K562 (cell line): ENCODE data around the gene NVL. TPM values are rescaled to one million over a fixed set of nuclear protein-coding genes. Genes with fewer than 3 reads are reported as not detected.

Source experiments
- KDM4B ChIP-seq, 2 experiments: fragments of 450-650 bp in 1 of 2; sonication (generic) in 1 of 2; IDR thresholded peaks; 2 replicates each; pipeline ENCODE4 v1.6.1; 2016 to 2017; ENCODE audit warnings: borderline replicate concordance in 2 of 2, antibody characterized with exemption in 1 of 2, low read depth in 1 of 2, mild to moderate bottlenecking in 1 of 2
- MTA1 ChIP-seq: fragments of 450-650 bp; IDR thresholded peaks from 2 replicates; pipeline ENCODE4 v1.6.1; 2017; ENCODE audit warnings: borderline replicate concordance
- MTA2 ChIP-seq: fragments of 450-650 bp; IDR thresholded peaks from 2 replicates; pipeline ENCODE4 v1.6.1; 2016; ENCODE audit warnings: low read depth
- NCOA6 ChIP-seq: fragments of 450-650 bp; IDR thresholded peaks from 2 replicates; pipeline ENCODE4 v1.6.1; 2017; ENCODE audit warnings: mild to moderate bottlenecking
- NFXL1 ChIP-seq: fragments of 450-650 bp; formaldehyde crosslinking; IDR thresholded peaks from 2 replicates; pipeline ENCODE4 v1.4.0; 2021; ENCODE audit warnings: mild to moderate bottlenecking
- NFYB ChIP-seq: IDR thresholded peaks from 2 replicates; pipeline ENCODE4 v1.6.1; 2011; ENCODE audit warnings: mild to moderate bottlenecking, moderate library complexity; ENCODE audit not compliant: insufficient read length; ENCODE audit errors: extremely low read depth
- POLR2AphosphoS2 ChIP-seq: IDR thresholded peaks from 2 replicates; pipeline ENCODE4 v1.6.1; 2012; ENCODE audit warnings: low read length, improper control_type of control experiment
- RBM34 ChIP-seq: fragments of 200-400 bp; formaldehyde crosslinking; IDR thresholded peaks from 2 replicates; pipeline ENCODE4 v1.6.1; 2018; ENCODE audit warnings: low read length, borderline replicate concordance; ENCODE audit not compliant: insufficient read depth
- SIN3B ChIP-seq: fragments of 450-650 bp; IDR thresholded peaks from 2 replicates; pipeline ENCODE4 v1.6.1; 2017; ENCODE audit warnings: low read depth, mild to moderate bottlenecking, moderate library complexity
- SRSF9 ChIP-seq: fragments of 200-400 bp; formaldehyde crosslinking; IDR thresholded peaks from 2 replicates; pipeline ENCODE4 v1.6.1; 2017; ENCODE audit warnings: low read depth, low read length, borderline replicate concordance
- XRCC4 ChIP-seq: IDR thresholded peaks from one replicate; pipeline ENCODE4 v1.6.1; 2011; ENCODE audit not compliant: insufficient read depth, insufficient read length; ENCODE audit errors: extremely low read depth
- ZNF165 ChIP-seq: fragments of 250-450 bp; sonication (Bioruptor Pico); IDR thresholded peaks from 2 replicates; pipeline ENCODE4 v1.4.0; 2020; ENCODE audit warnings: borderline replicate concordance
- ZNF408 ChIP-seq: fragments of 250-450 bp; sonication (Bioruptor Pico); IDR thresholded peaks from 2 replicates; pipeline ENCODE4 v1.4.0; 2020; ENCODE audit warnings: low read depth, mild to moderate bottlenecking, moderate library complexity
- ZNF431 ChIP-seq: sonication (generic); formaldehyde crosslinking; IDR thresholded peaks from 2 replicates; pipeline ENCODE4 v1.8.0; 2022; ENCODE audit warnings: mild to moderate bottlenecking, missing genetic modification reagents
- ZNF707 ChIP-seq: fragments of 250-450 bp; sonication (Bioruptor Pico); conservative IDR thresholded peaks from 2 replicates; pipeline ENCODE4 v1.8.0; 2022; ENCODE audit warnings: inconsistent platforms, mild to moderate bottlenecking, moderate library complexity
- ZNF764 ChIP-seq: fragments of 250-450 bp; sonication (Bioruptor Pico); IDR thresholded peaks from 2 replicates; pipeline ENCODE4 v1.4.0; 2020; ENCODE audit warnings: low read depth, mild to moderate bottlenecking, moderate library complexity
- ZNF785 ChIP-seq: fragments of 250-450 bp; sonication (Bioruptor Pico); IDR thresholded peaks from 2 replicates; pipeline ENCODE4 v1.4.0; 2020; ENCODE audit warnings: mild to moderate bottlenecking
- polyA plus RNA-seq, 8 experiments: library from polyadenylated mRNA; depleted of rRNA in 4 of 8; stranded (reverse) in 5 of 8; unstranded in 3 of 8; fragments of >200 nt; fragmentation: Nextera tagmentation in 2 of 8; fragmentation: Illumina TruSeq in 1 of 8; extraction: Ambion mirVana in 2 of 8; extraction: Trizol in 1 of 8; gene quantifications; 2 replicates each; pipeline versions ENCODE4 v1.2.1 to v1.2.3, GENCODE V29; 2011 to 2014; ENCODE audit warnings: inconsistent platforms in 1 of 8, missing spikeins in 1 of 8
- total RNA-seq, 7 experiments: library from RNA; depleted of rRNA in 6 of 7; stranded (reverse); fragments of >200 nt in 6 of 7; fragmentation: Illumina TruSeq in 2 of 7; extraction: Trizol in 2 of 7; gene quantifications; 2 replicates each; pipeline versions ENCODE4 v1.2.1 to v1.2.3, GENCODE V29; 2011 to 2021; ENCODE audit warnings: low replicate concordance in 1 of 7
- TF ChIP-seq, protein P1 (sequence below): fragments of 200-800 bp; sonication (Bioruptor generic); IDR thresholded peaks from 2 replicates; pipeline ENCODE4 v1.6.1; 2017; ENCODE audit warnings: missing genetic modification characterization, missing compliant biosample characterization
- TF ChIP-seq, protein P2 (sequence below): conservative IDR thresholded peaks from 2 replicates; pipeline ENCODE4 v1.6.1; 2011; ENCODE audit warnings: low read depth, mild to moderate bottlenecking, low read length; ENCODE audit not compliant: control insufficient read depth
- TF ChIP-seq, protein P3 (sequence below): fragments of 450-650 bp; IDR thresholded peaks from 2 replicates; pipeline ENCODE4 v1.6.1; 2016; ENCODE audit warnings: missing biosample characterization, missing genetic modification characterization
- TF ChIP-seq, protein P4 (sequence below): sonication (generic); formaldehyde crosslinking; IDR thresholded peaks from 2 replicates; pipeline ENCODE4 v1.8.1; 2023; ENCODE audit warnings: mild to moderate bottlenecking, missing genetic modification reagents
- TF ChIP-seq, protein P5 (sequence below): fragments of 450-650 bp; IDR thresholded peaks from 2 replicates; pipeline ENCODE4 v1.6.1; 2016; ENCODE audit warnings: antibody characterized with exemption

NVL gene
- total and polyA plus RNA-seq, 9 of the 15 experiments (the other 6 are each of a cell fraction or from before 2014, with no cell fraction given) = 32.5 to 86.6 (median 62.9) TPM

DNA sequence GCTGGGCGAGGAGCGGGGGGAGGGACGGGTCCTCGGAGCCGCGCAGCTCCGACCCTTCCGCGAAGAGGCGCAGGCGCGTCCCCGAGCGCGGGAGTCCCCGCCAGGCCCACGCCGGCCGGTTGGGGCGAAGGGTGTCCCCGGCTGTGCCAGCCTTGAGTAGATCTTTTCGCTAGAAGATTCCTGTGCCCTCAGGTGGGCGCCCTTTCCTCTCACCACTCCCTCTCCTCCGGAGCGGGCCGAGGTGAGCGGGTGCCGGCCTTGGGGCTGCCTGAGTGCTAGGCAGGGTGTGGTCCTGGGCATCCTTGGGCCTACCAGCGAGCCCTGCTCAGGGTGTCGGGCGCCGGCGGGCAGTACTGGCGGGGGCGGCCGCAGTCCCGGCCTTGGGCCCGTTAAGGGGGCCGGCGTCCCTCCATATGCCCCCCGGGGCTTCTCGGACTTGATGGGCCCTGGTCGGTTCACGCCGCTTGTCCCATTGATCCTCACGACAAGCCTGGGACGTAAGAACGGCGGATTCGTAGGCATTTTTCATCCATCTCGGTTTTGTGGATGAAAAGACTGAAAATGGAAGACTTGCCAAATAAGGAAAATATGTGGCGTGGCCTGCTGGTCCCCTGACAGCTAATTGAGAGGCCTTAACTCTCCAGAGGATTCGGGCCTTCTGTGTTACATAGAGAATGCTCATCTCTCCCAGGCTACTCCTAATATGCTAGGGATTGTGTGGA is 146.2 kb downstream of the NVL start (continued):
- TF ChIP-seq KDM4B (IDR thresholded peaks at IDR 0.05; ENCODE audit: borderline replicate concordance in 2 of 2, low read depth in 1 of 2) = no peak
- TF ChIP-seq POLR2AphosphoS2 = no peak; the same call in 1 of the 2 replicates
- TF ChIP-seq, protein P1, sequence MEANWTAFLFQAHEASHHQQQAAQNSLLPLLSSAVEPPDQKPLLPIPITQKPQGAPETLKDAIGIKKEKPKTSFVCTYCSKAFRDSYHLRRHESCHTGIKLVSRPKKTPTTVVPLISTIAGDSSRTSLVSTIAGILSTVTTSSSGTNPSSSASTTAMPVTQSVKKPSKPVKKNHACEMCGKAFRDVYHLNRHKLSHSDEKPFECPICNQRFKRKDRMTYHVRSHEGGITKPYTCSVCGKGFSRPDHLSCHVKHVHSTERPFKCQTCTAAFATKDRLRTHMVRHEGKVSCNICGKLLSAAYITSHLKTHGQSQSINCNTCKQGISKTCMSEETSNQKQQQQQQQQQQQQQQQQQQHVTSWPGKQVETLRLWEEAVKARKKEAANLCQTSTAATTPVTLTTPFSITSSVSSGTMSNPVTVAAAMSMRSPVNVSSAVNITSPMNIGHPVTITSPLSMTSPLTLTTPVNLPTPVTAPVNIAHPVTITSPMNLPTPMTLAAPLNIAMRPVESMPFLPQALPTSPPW (CRISPR knock-in tag) = 0 out of 2 replicates have a peak, but pooled peaks have one; percentile 90
- TF ChIP-seq NCOA6 = no peak
- TF ChIP-seq, protein P2, sequence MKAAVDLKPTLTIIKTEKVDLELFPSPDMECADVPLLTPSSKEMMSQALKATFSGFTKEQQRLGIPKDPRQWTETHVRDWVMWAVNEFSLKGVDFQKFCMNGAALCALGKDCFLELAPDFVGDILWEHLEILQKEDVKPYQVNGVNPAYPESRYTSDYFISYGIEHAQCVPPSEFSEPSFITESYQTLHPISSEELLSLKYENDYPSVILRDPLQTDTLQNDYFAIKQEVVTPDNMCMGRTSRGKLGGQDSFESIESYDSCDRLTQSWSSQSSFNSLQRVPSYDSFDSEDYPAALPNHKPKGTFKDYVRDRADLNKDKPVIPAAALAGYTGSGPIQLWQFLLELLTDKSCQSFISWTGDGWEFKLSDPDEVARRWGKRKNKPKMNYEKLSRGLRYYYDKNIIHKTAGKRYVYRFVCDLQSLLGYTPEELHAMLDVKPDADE = 0 out of 2 replicates have a peak, but pooled peaks have one; percentile 32
- no peak for TF ChIP-seq ZNF165
- TF ChIP-seq MTA2 = no peak
- no peak for TF ChIP-seq RBM34
- TF ChIP-seq, protein P3, sequence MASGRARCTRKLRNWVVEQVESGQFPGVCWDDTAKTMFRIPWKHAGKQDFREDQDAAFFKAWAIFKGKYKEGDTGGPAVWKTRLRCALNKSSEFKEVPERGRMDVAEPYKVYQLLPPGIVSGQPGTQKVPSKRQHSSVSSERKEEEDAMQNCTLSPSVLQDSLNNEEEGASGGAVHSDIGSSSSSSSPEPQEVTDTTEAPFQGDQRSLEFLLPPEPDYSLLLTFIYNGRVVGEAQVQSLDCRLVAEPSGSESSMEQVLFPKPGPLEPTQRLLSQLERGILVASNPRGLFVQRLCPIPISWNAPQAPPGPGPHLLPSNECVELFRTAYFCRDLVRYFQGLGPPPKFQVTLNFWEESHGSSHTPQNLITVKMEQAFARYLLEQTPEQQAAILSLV (tag) = no peak
- TF ChIP-seq SRSF9 = no peak
- peak; percentile 58; the same call in 1 of the 2 replicates for TF ChIP-seq ZNF431 (CRISPR knock-in tag)
- TF ChIP-seq ZNF764 (CRISPR knock-in tag) = no peak
- no peak for TF ChIP-seq SIN3B
- no peak for TF ChIP-seq XRCC4
- no peak for TF ChIP-seq MTA1
- TF ChIP-seq, protein P4, sequence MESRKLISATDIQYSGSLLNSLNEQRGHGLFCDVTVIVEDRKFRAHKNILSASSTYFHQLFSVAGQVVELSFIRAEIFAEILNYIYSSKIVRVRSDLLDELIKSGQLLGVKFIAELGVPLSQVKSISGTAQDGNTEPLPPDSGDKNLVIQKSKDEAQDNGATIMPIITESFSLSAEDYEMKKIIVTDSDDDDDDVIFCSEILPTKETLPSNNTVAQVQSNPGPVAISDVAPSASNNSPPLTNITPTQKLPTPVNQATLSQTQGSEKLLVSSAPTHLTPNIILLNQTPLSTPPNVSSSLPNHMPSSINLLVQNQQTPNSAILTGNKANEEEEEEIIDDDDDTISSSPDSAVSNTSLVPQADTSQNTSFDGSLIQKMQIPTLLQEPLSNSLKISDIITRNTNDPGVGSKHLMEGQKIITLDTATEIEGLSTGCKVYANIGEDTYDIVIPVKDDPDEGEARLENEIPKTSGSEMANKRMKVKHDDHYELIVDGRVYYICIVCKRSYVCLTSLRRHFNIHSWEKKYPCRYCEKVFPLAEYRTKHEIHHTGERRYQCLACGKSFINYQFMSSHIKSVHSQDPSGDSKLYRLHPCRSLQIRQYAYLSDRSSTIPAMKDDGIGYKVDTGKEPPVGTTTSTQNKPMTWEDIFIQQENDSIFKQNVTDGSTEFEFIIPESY = no peak
- no peak for TF ChIP-seq ZNF408 (CRISPR knock-in tag)
- TF ChIP-seq, protein P5, sequence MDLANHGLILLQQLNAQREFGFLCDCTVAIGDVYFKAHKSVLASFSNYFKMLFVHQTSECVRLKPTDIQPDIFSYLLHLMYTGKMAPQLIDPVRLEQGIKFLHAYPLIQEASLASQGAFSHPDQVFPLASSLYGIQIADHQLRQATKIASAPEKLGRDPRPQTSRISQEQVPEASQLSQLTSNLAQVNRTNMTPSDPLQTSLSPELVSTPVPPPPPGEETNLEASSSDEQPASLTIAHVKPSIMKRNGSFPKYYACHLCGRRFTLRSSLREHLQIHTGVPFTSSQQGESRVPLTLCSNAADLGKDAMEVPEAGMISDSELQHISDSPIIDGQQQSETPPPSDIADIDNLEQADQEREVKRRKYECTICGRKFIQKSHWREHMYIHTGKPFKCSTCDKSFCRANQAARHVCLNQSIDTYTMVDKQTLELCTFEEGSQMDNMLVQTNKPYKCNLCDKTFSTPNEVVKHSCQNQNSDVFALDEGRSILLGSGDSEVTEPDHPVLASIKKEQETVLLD = no peak
- TF ChIP-seq NFXL1 = no peak
- TF ChIP-seq ZNF707 (CRISPR knock-in tag) = no peak
- TF ChIP-seq ZNF785 (CRISPR knock-in tag) = no peak
- TF ChIP-seq NFYB = no peak
